ENCODE results near the gene AGL.
"Not testable (repeated sequence)": the region's sequence is repeated elsewhere in the genome, so short reads cannot be mapped to it uniquely, and the experiment has no call there.

AGL gene

DNA sequence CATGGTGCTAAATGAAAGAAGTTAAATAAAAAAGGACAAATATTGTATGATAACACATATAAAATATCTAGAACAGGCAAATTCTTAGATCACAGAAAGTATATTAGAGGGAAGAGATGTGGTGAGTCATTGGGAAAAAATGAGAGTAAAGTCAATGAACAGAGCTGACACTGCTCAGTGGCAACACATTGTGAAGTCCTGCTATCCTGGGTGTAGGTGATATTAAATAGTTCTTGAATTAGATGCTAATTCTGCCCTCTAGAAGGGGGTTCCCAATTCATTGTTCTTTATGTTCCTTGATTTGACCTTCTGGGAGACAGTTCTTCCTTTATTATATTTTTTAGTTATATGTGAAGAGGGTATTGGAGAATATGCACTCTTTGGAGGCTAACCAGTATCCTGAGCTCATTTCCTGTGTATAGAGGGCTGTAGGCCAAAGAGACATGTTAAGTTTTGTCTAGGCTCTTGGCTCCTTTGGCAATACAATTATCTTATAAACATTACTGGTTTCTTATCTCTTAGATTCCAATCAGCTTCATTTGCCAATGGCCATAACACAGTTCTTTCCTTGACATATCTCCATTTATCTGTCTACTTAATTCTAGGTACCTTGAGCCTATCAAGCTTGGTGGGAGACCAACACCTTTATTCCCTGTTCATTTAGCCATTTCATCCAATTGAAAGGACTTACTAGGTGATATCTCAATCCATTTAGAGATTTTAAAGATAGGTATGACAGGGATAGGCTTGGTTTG, 113.1 kb downstream of the AGL start:
- peaks cover 6% of the 10 kb centered on the region; the same call in 1 of the 2 replicates for H3K4me1 ChIP-seq (ENCODE audit: control insufficient read depth, insufficient read depth, low read length)
- no peak overlapping the region for H3K4me3 ChIP-seq (ENCODE audit: low read depth, low read length)
- H3K9me3 ChIP-seq (ENCODE audit: control insufficient read depth, insufficient read depth, low read length), result no peaks in the 10 kb centered on the region
- no peak overlapping the region for H3K27ac ChIP-seq (ENCODE audit: low read depth, low read length)
- H3K27me3 ChIP-seq (ENCODE audit: control insufficient read depth, insufficient read depth, low read length), result no peaks in the 10 kb centered on the region
- no peak overlapping the region for H3K9ac ChIP-seq (ENCODE audit: low read depth, low read length)
- H3K36me3 ChIP-seq (ENCODE audit: control insufficient read depth, insufficient read depth, low read length), result no peaks in the 10 kb centered on the region

DNA sequence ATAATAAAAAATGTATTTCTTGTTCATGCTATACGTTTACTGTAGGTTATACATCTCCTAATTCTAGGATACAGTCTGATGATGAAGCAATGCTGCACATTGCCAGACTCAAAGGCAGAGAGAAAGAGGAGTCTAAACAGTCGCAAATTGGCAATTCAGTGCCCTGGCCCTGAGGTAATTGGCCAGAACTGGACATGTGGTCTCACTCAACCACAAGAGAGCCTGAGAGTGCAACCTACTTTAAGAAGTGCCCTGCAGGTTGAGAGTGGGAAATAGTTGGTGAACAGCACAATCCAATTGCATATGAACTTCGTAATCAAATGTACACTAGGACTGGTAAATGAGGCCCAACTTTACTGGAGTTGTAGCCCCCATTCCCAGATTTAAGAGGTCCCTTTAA, 114.6 kb downstream of the AGL start:
- Histone ChIP-seq H3K27me3 (ENCODE audit: control insufficient read depth, insufficient read depth, low read length) (no peaks in the 10 kb centered on the region), H3K36me3 (ENCODE audit: control insufficient read depth, insufficient read depth, low read length) (no peaks in the 10 kb centered on the region)

DNA sequence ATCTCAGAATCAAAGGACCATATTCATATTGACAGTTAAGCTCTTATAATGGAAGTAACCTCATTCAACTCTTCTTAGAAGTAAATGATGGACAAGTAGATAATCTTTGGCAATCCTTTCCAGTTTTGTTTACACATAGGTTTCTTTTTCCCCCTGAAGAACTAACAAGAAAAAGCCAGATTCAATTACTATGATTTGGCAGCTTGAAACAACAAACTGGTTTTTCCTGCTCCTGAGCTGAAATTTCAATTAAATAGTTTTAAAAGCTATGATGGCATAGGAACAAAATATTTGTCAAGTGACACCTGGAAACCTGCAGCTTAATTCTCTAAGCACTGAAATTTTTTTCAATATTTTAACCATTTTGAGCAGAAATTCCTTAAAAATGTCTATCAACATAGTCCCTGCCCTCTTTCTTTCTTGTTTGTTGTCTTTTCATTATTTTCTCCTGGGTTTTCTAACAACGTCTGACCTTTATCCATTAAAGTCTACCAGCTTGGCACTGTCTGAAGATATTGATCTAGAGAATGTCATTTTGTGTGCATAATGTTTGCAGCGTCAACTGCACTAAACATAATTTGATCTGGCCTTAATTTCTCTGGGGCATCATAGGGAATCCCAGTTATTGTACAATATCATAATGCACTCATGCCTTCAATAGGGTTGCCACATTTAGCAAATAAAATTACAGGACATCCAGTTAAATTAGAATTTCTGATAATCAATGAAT, 115.7 kb downstream of the AGL start:
- H3K36me3 ChIP-seq (ENCODE audit: control insufficient read depth, insufficient read depth, low read length), result no peaks in the 10 kb centered on the region
- H3K27me3 ChIP-seq (ENCODE audit: control insufficient read depth, insufficient read depth, low read length), result no peaks in the 10 kb centered on the region
- H3K4me1 ChIP-seq (ENCODE audit: control insufficient read depth, insufficient read depth, low read length), result peaks cover 11% of the 10 kb centered on the region
- no peak overlapping the region for H3K27ac ChIP-seq (ENCODE audit: low read depth, low read length)
- H3K9me3 ChIP-seq (ENCODE audit: control insufficient read depth, insufficient read depth, low read length), result no peaks in the 10 kb centered on the region
- H3K4me3 ChIP-seq (ENCODE audit: low read depth, low read length), result no peak overlapping the region
- H3K9ac ChIP-seq (ENCODE audit: low read depth, low read length), result no peak overlapping the region

More for the DNA sequence above, 114.6 kb downstream of the AGL start:
- H3K9ac ChIP-seq (ENCODE audit: low read depth, low read length), result no peak overlapping the region
- H3K9me3 ChIP-seq (ENCODE audit: control insufficient read depth, insufficient read depth, low read length), result no peaks in the 10 kb centered on the region
- no peak overlapping the region for H3K4me3 ChIP-seq (ENCODE audit: low read depth, low read length)
- H3K4me1 ChIP-seq (ENCODE audit: control insufficient read depth, insufficient read depth, low read length), result peaks cover 9% of the 10 kb centered on the region; the same call in 1 of the 2 replicates
- no peak overlapping the region for H3K27ac ChIP-seq (ENCODE audit: low read depth, low read length)

DNA sequence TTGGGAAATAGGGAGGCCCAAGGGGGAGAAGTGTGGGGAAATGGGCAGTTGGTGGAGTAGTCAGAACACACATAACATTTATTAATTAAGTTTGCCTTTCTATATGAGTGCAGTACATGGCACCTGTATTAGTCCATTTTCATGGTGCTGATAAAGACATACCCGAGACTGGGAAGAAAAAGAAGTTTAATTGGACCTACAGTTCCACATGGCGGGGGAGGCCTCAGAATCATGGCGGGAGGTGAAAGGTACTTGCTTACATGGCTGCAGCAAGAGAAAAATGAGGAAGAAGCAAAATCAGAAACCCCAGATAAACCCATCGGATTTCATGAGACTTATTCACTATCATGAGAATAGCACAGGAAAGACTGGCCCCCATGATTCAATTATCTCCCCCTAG, 118.1 kb downstream of the AGL start:
- no peak overlapping the region for H3K4me3 ChIP-seq (ENCODE audit: low read depth, low read length)
- no peaks in the 10 kb centered on the region for H3K9me3 ChIP-seq (ENCODE audit: control insufficient read depth, insufficient read depth, low read length)
- H3K27me3 ChIP-seq (ENCODE audit: control insufficient read depth, insufficient read depth, low read length), result no peaks in the 10 kb centered on the region
- no peaks in the 10 kb centered on the region; the same call in 1 of the 2 replicates for H3K36me3 ChIP-seq (ENCODE audit: control insufficient read depth, insufficient read depth, low read length)
- H3K27ac ChIP-seq (ENCODE audit: low read depth, low read length), result no peak overlapping the region
- peaks cover 13% of the 10 kb centered on the region for H3K4me1 ChIP-seq (ENCODE audit: control insufficient read depth, insufficient read depth, low read length)
- no peak overlapping the region for H3K9ac ChIP-seq (ENCODE audit: low read depth, low read length)

DNA sequence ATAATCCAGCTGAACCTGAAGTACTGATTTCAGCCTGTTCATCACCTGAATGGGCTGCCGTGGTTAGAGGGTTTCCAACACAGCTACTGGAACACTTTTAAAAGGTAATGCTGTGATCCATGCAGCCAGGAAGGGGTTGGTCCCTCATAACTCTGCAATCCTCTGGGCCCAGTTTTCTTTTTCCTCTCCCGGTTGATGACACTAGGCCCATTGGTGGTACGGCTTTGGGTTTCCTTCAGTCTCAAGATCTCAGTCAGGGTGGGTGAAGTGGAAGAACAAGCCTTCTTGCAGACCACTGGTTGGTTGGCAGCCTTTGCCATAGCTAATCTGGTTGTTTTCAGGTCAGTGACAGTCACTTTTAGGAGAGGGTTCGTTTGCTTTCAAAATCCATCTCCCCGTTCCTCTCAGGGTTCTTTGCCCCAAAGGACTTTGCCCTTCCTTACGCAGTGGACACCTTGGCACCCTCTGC, 119.1 kb downstream of the AGL start:
- H3K9me3 ChIP-seq (ENCODE audit: control insufficient read depth, insufficient read depth, low read length), result no peaks in the 10 kb centered on the region
- H3K36me3 ChIP-seq (ENCODE audit: control insufficient read depth, insufficient read depth, low read length), result peaks cover 3% of the 10 kb centered on the region; the same call in 1 of the 2 replicates
- peak overlapping the region; percentile 52 for H3K9ac ChIP-seq (ENCODE audit: low read depth, low read length)
- no peaks in the 10 kb centered on the region for H3K27me3 ChIP-seq (ENCODE audit: control insufficient read depth, insufficient read depth, low read length)
- H3K27ac ChIP-seq (ENCODE audit: low read depth, low read length), result peak overlapping the region; percentile 55
- H3K4me1 ChIP-seq (ENCODE audit: control insufficient read depth, insufficient read depth, low read length), result peaks cover 13% of the 10 kb centered on the region
- peak overlapping the region; percentile 98 for H3K4me3 ChIP-seq (ENCODE audit: low read depth, low read length)

DNA sequence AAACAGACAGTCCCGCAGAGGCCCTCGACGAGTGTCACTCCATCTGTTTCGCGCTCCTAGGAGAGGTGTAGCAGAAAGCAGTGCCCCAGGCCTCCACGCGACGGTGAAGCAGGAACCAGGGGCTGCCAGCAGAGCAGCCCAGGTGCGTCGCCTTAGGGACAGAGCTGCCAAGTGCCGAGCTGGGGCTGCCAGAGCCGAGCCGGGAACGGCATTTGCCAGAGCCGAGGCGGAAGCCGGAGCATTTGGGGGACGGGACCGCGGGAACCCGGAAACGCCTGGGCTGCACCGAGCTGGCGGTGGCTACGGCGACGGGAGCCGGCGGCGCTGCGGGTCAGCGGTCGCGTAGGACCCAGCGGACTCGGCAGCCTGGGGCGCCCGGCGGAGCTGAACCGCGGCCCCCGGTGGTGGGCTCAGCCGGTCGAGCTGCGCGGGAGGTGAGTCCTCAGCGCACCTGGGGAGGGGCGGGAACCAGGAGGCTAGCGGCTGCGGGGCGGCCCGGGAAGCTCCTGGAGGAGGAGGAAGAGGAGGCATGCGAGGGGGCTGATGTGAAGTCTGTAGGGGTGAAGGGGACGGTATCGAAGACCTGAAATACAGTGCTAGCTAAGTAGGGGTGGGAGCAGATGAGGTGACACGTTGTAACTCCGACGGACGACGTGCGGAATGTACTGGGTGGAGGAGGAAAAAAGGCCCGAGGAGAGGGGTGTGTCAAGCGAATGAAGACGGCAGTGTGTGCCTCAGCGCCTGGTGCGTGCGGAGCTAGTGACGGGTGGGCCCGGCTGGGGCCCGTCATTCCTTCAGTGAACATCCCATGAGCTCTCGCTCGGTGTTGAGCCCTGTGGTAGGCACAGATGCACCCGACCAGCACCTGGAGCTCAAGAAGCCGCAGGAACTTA, 119.8 kb downstream of the AGL start, which contains the start of gene SLC35A3:
TSS of gene SLC35A3 (plus strand) at position 268 of the 893 bp plus-strand sequence. CDS start 23,559 bp downstream, outside the sequence.
- H3K27me3 ChIP-seq (ENCODE audit: control insufficient read depth, insufficient read depth, low read length), result no peaks in the 10 kb centered on the region
- H3K27ac ChIP-seq (ENCODE audit: low read depth, low read length), result peak within 1 kb of the TSS; percentile 55
- H3K4me1 ChIP-seq (ENCODE audit: control insufficient read depth, insufficient read depth, low read length), result peaks cover 9% of the 10 kb centered on the region

DNA sequence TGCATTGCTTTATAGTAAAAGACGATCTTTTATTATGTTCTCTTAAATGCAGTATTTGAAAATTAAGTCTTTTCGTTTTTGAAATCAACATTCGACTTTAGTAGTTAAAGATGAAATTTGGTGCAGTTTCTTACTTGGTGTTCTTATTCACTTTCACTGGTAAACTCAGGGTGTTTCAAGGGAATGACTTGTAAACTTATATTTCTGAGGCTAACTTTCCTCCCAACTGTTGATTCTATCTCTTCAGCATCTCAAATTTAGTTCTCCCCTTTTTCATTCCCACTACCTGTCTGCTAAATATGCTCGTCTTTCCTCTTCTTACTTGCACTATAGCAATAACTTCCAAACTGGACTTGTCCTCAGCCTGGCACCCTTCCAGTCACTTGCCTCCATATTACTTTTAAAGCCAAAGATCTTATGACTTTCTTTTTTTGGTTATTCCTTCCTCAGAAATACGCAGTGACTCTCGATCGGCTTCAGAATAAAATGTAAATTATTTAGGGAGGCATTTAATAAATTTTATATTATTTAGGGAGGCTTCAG, 120.6 kb downstream of the AGL start:
- Histone ChIP-seq H3K9me3 (ENCODE audit: control insufficient read depth, insufficient read depth, low read length) (no peaks in the 10 kb centered on the region), H3K9ac (ENCODE audit: low read depth, low read length) (peak overlapping the region; percentile 52; the same call in 1 of the 2 replicates), H3K27me3 (ENCODE audit: control insufficient read depth, insufficient read depth, low read length) (no peaks in the 10 kb centered on the region), H3K36me3 (ENCODE audit: control insufficient read depth, insufficient read depth, low read length) (peaks cover 9% of the 10 kb centered on the region), H3K4me1 (ENCODE audit: control insufficient read depth, insufficient read depth, low read length) (peaks cover 9% of the 10 kb centered on the region), H3K4me3 (ENCODE audit: low read depth, low read length) (peak overlapping the region; percentile 98), H3K27ac (ENCODE audit: low read depth, low read length) (peak overlapping the region; percentile 7)

More for the DNA sequence above, 119.8 kb downstream of the AGL start, which contains the start of gene SLC35A3:
- Histone ChIP-seq H3K9ac (ENCODE audit: low read depth, low read length) (peak within 1 kb of the TSS; percentile 52), H3K4me3 (ENCODE audit: low read depth, low read length) (peak within 1 kb of the TSS; percentile 98), H3K36me3 (ENCODE audit: control insufficient read depth, insufficient read depth, low read length) (peaks cover 6% of the 10 kb centered on the region), H3K9me3 (ENCODE audit: control insufficient read depth, insufficient read depth, low read length) (no peaks in the 10 kb centered on the region)

DNA sequence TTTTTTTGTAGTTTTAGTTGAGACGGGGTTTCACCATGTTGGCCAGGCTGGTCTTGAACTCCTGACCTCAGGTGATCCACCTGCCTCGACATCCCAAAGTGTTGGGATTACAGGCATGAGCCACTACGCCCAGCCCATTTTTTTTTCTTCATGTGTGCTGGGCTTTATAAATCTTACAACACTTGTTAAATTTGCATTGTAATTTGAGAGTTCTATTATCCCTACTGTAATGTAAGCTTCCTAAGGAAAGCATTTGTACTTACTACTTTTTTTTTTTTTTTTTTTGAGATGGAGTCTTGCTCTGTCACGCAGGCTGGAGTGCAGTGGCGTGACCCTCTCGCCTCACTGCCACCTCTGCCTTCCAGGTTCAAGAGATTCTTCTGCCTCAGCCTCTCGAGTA, 121.9 kb downstream of the AGL start:
- not testable (repeated sequence) for H3K36me3 ChIP-seq (ENCODE audit: control insufficient read depth, insufficient read depth, low read length); H3K9me3 ChIP-seq (ENCODE audit: control insufficient read depth, insufficient read depth, low read length); H3K27ac ChIP-seq (ENCODE audit: low read depth, low read length); H3K27me3 ChIP-seq (ENCODE audit: control insufficient read depth, insufficient read depth, low read length); H3K4me3 ChIP-seq (ENCODE audit: low read depth, low read length); H3K4me1 ChIP-seq (ENCODE audit: control insufficient read depth, insufficient read depth, low read length); H3K9ac ChIP-seq (ENCODE audit: low read depth, low read length)
